ENCODE measurements around the gene MSI2. TPM values are rescaled to one million over a fixed set of nuclear protein-coding genes. Genes with fewer than 3 reads are reported as not detected.

MSI2 gene
- total and polyA plus RNA-seq, 12 donors: 25.5 to 135 (median 121) TPM

DNA sequence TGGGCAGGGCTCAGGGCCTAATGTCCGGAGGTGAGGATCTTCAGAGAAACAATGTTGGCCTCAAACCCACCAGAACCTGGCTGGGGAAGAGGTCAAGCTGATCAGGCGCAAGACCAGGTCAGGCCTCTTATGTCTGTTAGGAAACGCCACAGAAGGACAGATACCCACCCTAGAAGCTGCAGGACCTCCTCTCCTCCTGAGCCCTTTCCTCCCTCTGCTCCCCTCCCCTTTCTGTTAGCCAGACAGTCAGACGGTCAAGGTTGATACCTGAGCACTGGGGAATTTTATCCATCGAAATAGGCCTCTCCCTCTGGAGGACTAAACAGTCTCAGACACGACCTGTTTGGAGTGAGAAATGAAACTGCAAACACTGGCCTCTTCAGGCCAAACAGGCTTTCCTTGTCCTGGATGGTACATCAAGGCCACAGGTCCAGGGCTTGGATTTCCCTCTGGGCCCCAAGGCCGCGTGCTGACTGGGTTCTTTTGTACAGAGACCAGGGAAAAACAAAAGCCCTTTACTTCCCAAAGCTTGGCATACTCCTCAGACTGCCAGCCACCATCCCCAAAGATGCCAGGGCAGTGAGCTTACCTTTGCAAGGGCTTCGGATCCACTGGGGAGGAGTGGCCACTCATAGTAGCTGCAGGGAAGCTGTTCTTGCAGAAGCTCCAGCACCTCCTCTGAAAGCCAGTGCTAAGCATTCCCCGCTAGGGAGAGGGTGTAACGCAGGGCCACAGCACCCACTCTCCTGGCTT is 353.0 kb downstream of the MSI2 start:
- no peaks in the 10 kb centered on the region for H3K36me3 ChIP-seq
- no peaks in the 10 kb centered on the region for H3K9me3 ChIP-seq
- H3K4me3 ChIP-seq: no peak overlapping the region
- no peak for DNase-seq
- WGBS, 2 donors: 88 to 89% methylated on average over 11 of the region's 11 CpGs
- no peak for ATAC-seq
- H3K27ac ChIP-seq: peak overlapping the region in 1 of 10 donors; percentile 6
- intact Hi-C loops (cut with DNase I): loop anchor here in 5 of 10 donors (5.0 to 10.0 kb wide), 4 partner anchors 58 to 1327 kb away; no protein-coding TSS in a partner anchor
- H3K4me1 ChIP-seq: peaks cover 15 to 37% (median 25%) of the 10 kb centered on the region in 9 donors
- no peaks in the 10 kb centered on the region for H3K27me3 ChIP-seq
- TF ChIP-seq, protein P1, sequence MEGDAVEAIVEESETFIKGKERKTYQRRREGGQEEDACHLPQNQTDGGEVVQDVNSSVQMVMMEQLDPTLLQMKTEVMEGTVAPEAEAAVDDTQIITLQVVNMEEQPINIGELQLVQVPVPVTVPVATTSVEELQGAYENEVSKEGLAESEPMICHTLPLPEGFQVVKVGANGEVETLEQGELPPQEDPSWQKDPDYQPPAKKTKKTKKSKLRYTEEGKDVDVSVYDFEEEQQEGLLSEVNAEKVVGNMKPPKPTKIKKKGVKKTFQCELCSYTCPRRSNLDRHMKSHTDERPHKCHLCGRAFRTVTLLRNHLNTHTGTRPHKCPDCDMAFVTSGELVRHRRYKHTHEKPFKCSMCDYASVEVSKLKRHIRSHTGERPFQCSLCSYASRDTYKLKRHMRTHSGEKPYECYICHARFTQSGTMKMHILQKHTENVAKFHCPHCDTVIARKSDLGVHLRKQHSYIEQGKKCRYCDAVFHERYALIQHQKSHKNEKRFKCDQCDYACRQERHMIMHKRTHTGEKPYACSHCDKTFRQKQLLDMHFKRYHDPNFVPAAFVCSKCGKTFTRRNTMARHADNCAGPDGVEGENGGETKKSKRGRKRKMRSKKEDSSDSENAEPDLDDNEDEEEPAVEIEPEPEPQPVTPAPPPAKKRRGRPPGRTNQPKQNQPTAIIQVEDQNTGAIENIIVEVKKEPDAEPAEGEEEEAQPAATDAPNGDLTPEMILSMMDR (IDR thresholded peaks at IDR 0.05): no peak

DNA sequence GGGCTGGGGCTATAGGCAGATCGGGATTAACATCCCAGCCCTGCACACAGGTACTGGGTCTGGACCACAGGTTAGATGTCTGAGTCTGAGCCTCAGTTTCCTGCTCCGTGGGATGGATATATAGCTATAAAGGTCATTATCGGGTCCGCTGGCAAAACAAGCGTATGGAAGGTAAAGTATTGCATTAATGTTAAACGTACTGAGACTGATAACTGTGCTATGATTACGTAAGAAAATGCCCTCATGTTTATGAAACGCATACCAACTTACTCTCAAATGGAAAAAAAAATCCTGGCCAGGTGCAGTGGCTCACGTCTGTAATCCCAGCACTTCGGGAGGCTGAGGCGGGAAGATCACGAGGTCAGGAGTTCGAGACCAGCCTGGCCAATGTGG is 353.6 kb downstream of the MSI2 start:
- Histone ChIP-seq H3K4me3 (no peak overlapping the region), H3K9me3 (no peaks in the 10 kb centered on the region), H3K4me1 (peaks cover 14 to 31% (median 19%) of the 10 kb centered on the region in 9 donors), H3K27ac (no peak overlapping the region), H3K27me3 (no peaks in the 10 kb centered on the region), H3K36me3 (no peaks in the 10 kb centered on the region)
- TF ChIP-seq, protein P1 (IDR thresholded peaks at IDR 0.05): no peak
- no peak for ATAC-seq
- intact Hi-C loops (cut with DNase I): loop anchor here in 5 of 10 donors (5.0 to 10.0 kb wide), 4 partner anchors 57 to 1328 kb away; no protein-coding TSS in a partner anchor
- 97% methylated on average over 13 of the region's 13 CpGs for WGBS, 2 donors
- DNase-seq: no peak

DNA sequence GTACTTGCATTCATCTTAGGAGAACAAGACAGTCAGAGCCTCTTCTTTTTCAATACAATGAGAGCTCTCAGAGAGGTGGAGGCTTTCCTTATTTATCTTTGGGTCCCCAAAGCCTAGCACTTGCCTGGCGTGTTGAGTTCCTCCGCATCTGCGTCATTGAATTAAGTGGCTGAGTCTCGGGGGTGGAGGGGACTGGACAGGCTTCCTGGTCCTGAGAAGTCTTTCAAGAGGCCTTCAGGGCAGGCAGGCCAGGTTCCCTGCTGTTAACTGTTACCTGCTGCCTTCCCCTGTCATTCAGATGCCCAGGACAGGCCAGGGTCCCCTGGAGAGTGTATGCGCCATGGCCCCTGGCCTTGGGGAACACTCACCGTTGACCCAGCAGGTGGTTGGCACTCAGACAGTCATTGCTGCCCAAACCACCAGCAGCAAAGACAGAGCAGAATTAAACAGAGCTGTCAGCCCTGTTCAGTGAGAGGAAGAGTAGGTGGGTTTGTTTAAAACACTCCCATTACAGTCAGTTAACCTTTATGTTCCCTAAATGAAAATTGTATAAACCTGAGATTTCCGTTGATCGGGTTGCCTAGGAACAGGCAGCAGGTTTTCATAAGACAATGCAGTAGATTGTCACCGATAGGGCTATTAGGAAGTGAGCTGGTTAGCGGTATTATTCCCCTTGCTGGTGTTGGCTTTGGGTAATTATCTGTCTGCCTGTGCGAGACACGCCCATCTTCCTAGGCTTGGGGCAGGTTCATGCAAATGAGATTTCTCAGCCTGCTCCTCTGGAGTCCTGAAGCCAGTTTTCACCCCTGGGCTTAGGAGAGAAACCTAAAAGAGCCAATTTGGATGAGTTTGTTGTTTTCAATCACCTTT is 356.1 kb downstream of the MSI2 start:
- Histone ChIP-seq H3K4me1 (peaks cover 0 to 18% (median 9%) of the 10 kb centered on the region in 9 donors), H3K27me3 (no peaks in the 10 kb centered on the region), H3K9me3 (peaks cover 0 to 5% (median 0%) of the 10 kb centered on the region in 11 donors), H3K36me3 (peaks cover 0 to 13% (median 0%) of the 10 kb centered on the region in 9 donors), H3K27ac (no peak overlapping the region), H3K4me3 (no peak overlapping the region)
- TF ChIP-seq, protein P1 (IDR thresholded peaks at IDR 0.05): no peak
- intact Hi-C loops (cut with DNase I): no loop called here
- no peak for DNase-seq
- 79 to 82% methylated on average over 7 of the region's 12 CpGs for WGBS, 2 donors
- ATAC-seq: peak in 1 of 8 donors; percentile 22

DNA sequence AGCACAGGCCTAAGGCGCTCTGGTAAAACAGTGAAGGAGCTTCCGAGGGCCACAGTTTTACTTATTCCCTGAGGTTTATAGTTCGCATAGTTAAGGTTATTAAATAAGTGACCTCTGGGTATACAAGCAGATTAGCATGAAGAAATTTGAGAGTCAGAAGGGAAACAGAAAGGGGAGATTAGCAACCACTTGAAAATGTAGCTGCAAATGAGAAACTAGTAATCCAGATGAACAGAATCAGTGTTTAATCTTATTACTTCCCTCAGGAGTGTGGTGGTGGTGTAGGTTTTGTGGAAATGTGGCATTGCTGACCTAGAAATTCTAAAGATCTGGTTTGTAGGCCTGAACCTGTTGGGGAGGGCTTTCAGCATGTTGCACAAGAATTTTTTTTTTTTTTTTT is 358.4 kb downstream of the MSI2 start:
- intact Hi-C loops (cut with DNase I): no loop called here
- DNase-seq: no peak
- Histone ChIP-seq H3K36me3 (peaks cover 0 to 13% (median 0%) of the 10 kb centered on the region in 9 donors), H3K27me3 (no peaks in the 10 kb centered on the region), H3K4me1 (peaks cover 0 to 14% (median 6%) of the 10 kb centered on the region in 9 donors), H3K27ac (no peak overlapping the region), H3K9me3 (peaks cover 0 to 6% (median 0%) of the 10 kb centered on the region in 11 donors), H3K4me3 (no peak overlapping the region)
- ATAC-seq: no peak
- WGBS, 2 donors: 86 to 96% methylated on average over 3 of the region's 3 CpGs
- TF ChIP-seq, protein P1 (IDR thresholded peaks at IDR 0.05): no peak
